HL-60/S4 treated with retinoic acid at 250 ng/mL for 4 days and 3 days (cell line): ENCODE measurements around the gene MMS19.

Experiments used
- in situ Hi-C: fragments of 300-500 bp; cut with MboI; formaldehyde crosslinking; loops from 2 replicates; pipeline ENCODE4 v1.7.0; 2022; ENCODE audit warnings: low sequenced_read_pairs

MMS19 gene, protein sequence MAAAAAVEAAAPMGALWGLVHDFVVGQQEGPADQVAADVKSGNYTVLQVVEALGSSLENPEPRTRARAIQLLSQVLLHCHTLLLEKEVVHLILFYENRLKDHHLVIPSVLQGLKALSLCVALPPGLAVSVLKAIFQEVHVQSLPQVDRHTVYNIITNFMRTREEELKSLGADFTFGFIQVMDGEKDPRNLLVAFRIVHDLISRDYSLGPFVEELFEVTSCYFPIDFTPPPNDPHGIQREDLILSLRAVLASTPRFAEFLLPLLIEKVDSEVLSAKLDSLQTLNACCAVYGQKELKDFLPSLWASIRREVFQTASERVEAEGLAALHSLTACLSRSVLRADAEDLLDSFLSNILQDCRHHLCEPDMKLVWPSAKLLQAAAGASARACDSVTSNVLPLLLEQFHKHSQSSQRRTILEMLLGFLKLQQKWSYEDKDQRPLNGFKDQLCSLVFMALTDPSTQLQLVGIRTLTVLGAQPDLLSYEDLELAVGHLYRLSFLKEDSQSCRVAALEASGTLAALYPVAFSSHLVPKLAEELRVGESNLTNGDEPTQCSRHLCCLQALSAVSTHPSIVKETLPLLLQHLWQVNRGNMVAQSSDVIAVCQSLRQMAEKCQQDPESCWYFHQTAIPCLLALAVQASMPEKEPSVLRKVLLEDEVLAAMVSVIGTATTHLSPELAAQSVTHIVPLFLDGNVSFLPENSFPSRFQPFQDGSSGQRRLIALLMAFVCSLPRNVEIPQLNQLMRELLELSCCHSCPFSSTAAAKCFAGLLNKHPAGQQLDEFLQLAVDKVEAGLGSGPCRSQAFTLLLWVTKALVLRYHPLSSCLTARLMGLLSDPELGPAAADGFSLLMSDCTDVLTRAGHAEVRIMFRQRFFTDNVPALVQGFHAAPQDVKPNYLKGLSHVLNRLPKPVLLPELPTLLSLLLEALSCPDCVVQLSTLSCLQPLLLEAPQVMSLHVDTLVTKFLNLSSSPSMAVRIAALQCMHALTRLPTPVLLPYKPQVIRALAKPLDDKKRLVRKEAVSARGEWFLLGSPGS

DNA sequence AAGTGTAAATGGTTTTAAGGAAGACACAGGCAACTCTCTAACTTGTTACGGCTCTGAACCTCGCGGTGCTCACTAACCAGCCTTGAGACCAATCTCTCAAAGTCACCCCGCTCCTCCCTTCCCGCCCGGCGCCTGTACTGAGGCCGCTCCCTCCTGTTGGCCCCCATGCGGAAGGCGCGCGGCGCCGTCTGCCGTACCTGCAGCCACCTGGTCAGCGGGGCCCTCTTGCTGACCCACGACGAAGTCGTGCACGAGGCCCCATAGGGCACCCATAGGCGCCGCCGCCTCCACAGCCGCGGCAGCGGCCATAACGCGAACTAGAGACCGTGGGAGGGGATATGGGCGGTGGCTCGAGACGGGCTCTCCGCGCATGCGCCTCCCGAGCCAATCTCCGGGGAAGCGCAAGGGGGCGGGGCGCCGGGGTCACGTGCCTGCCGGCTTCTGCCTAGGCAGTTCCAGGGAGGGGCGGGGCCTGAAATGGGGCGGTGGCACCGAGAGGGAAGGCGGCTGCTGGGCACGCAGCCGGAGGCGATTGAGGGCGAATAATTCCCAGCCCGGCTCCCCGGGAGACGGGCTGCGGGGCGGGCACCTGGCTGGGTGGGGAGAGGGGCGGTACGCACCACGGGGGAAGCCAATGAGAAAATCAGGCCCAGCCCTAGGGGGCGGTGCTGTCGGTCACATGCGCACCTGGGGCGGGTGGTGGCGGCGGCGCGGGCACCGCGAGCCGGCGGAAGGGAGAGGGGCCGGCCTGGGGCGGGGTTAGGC lies at the start of gene MMS19:
Gene MMS19, minus strand, starts transcription at position 347 of the 765 bp plus-strand sequence. Its CDS starts 38 bp downstream, at position 309.
- in situ Hi-C loops = no loop called here

DNA sequence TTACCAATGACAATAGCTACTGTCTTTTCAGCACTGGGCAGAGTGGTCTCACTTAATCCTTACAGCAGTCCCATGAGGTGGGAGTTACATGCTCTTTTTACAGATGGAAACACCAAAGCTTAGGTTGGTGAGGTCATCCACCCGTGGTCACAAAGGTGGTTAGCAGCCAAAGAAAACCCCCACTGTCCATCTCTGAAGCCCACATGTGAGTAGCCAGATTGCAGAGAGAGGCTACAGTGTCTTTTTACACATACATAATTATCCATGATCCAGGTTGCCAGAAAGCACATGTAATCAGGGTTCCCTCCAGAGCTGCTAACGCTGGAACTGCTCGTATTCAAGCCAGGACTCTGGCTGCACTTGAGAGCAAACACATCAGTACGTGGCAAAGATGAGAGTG lies 49.7 kb upstream of the MMS19 start:
- in situ Hi-C loops = no loop called here

DNA sequence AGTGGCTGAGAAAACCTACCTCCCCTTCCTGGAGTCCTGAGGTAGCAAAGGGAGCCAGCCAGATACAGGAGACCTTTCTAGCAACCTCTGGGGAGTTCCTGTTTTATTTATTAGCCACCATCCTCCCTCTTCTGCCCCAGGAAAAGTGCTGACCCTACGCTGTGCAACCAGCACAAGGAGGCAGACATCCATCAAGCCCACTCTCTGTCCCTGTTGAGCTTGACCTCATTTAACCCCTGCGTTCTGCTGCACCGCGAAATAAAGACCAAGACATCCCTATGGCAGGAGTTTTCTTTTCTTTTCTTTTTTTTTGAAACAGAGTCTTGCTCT lies 49.0 kb upstream of the MMS19 start:
- in situ Hi-C loops = no loop called here

DNA sequence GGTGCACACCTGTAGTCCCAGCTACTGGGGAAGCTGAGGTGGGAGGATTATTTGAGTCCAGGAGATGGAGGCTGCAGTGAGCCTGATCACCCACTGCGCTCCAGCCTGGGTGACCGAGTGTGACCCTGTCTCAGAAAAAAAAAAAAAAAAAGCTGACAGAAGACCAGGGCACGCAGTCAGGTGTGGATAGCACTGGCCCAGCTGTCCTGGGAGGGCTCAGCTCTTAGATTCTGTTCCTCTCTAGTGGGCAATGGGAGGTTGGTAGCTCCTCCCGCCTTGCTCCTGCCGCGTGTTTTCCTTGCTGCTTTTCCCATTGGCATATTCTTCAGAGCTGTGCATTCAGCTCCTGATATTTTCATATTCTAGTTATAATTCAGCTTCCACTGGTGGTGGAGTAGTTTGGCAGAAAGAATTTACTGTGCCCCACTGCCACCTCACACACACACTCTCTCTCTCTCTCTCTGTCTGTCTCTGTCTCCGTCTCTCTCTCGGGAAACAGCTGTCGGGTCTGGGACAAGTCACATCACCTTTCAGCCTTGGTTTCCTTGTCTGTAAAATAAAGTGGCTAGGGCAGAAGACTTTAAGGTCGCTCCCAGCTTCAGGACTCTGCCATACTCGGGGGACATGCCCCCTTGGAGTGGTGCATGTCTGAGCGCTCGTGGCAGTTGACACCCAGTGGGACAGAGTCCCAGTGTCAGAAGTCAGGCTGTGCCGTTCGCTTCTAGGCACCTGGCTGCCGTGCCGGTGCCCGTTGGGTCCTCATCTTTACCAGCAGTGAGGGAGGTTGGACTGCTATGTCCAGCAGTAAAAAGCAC lies 48.4 kb upstream of the MMS19 start:
- in situ Hi-C loops = no loop called here

DNA sequence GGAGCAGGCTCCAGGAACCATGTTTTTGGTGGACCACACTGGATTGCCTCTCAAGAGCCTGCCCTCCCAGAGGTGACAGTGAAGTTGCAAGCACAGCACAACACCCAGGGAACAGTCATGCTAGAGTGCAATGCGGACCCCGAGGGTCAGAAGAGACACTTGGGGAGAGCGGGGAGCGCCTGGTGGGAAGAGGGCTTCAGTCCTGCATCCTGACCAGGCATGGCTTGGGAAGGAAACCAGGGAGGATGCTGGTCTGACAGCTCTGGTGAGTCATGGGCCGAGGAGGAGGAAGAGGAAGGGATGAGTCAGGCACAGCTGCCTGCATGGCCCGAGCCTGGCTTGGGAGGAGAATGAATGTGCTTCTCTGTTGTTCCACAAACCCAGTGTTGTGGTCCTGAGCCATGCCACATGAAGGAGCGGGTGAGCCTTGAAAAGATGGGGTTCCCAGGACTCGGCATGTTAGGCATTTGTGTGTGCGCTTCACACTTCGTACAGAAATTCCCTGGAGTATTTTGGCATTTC lies 44.9 kb upstream of the MMS19 start:
- in situ Hi-C loops = no loop called here

DNA sequence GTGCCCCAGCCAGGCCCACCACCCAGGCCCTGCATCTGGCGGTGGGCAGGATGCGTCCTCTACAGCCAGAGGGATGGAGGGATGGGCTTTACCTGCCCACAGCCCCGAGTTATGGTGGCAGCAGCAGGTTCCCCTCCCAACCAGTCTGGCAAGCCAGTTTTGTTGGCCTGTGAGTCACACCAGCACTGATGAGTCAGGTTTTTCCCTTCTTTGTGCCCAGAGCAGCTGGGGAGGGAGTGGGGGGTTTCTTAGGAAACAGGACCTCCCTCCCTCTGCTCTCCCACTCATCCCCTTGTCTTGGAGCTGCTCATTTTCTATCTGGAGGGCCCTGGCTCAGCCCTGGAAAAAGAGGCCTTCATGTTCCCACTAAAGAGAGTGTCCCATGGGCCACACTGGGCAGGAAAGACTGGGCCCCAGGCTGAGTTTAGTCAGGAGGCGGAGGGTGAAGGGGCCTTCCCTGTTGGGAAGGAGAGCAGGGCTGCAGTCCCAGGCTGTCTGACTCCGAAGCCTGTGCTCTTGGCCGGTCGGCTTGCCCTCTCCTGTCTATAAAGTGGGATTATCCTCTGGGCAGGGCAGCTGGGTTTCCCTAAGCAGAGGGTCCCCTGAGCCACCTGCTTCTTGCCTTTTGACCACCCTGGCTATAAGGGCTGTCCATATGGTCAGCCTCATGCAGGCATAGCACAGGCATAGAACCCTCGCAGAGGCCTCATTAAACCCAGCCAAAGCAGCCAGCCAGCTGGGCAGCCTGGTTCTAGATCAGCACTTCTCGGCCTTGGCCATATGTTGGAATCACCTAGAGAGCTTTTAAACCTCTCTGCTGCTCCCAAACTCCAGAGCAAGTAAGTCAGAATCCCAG lies 44.2 kb upstream of the MMS19 start:
- in situ Hi-C loops = no loop called here

DNA sequence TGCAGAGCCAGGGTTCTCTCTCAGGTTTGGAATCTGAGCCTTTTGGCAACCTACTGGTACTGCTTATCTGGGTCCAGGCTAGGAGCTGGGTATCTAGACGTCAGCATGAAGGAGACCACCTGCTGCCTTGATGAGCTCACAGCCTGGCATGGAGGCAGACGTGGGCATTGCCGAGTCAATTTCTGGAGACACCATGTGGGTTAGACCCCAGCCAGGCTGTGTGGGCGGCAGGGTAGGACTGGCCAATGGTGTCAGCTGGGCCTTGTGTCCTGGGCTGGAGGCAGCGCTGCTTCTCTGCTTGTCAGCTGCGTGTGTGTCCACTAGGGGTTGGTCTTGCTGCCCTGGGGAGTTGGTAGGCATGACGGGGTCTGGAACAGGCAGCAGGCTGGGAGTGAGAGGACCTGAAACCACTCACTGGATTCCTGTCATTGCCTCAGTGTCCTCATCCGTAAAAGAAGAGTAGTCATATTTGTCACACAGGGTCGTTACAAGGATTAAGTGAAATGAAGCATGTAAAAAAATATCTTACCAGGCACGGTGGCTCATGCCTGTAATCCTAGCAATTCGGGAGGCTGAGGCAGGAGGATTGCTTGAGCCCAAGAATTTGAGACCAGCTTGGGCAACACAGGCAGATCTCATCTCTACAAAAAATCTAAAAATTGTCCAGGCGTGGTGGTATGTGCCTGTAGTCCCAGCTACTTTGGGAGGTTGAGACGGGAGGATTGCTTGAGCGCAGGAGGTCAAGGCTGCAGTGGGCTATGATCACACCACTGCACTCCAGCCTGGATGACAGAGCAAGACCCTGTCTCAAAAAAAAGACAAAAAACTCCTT lies 42.7 kb upstream of the MMS19 start:
- in situ Hi-C loops = no loop called here

DNA sequence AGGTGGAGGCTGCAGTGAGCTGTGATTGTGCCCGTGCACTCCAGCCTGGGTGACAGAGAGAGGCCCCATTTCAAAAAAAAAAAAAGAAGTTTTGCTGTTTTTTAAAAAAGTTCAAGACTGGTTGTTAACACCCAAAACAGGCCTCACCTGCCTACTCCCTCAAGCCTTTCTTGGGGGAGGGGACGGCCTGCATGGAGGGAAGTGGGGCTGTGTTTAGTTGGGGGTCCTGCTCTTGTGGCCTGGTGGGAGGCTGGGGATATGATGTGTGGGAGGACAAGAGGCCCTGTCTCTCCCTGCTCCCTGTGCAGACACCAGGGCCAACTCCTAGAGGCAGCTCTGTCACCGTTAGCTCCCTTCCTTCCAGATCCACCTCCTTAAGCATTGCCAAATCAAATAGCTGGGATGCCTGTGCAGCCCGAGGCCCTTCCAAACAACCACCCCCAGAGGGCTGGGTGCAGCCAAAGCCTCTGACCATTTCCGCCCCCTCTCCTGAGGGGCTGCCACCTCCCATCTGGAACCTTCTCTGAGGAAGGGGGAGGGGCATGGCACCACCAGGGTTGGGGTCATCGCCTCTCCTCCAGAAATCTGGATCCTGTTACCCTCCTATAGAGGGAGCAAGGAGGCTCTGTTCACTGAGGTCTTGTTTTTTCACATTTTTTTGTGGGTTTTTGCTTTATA lies 41.4 kb upstream of the MMS19 start:
- in situ Hi-C loops = no loop called here

DNA sequence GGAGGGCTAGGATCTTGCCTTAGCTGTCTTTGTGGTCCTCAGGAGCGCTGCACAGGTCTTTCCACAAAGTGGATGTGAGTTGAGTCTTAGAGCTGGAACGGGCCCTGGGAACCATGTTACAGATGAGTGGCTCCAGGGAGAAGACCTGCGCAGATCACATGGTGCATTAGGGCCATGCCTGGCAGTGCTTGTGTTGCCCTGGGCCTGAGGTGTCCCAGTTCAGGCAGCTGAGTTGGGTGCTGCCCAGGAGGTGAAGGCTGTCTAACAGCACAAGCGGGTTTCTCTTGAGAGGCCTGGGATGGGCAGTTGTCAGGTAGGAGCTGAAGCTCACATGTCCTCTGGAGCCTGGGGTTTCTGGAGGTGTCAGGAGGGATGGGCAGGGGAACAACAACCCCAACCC lies 40.6 kb upstream of the MMS19 start:
- in situ Hi-C loops = no loop called here

DNA sequence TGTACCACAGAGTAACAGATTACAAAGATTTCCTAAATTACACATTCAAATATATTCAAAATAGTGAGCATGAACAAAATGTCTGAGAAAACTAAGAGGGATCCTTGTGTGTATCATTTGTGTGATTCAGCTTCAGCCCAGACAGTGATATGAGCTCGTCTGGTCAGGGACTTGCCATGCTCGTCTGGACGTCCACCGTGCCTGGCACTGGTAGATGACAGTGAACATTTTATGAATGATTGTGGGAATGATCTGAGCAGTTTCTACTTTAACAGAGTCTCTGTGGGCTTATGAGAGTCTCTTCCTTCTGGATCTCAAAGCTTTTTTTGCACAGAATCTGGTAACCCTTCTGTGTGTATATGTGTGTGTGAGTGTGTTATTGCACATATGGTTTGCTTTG lies 40.2 kb upstream of the MMS19 start:
- in situ Hi-C loops = no loop called here

DNA sequence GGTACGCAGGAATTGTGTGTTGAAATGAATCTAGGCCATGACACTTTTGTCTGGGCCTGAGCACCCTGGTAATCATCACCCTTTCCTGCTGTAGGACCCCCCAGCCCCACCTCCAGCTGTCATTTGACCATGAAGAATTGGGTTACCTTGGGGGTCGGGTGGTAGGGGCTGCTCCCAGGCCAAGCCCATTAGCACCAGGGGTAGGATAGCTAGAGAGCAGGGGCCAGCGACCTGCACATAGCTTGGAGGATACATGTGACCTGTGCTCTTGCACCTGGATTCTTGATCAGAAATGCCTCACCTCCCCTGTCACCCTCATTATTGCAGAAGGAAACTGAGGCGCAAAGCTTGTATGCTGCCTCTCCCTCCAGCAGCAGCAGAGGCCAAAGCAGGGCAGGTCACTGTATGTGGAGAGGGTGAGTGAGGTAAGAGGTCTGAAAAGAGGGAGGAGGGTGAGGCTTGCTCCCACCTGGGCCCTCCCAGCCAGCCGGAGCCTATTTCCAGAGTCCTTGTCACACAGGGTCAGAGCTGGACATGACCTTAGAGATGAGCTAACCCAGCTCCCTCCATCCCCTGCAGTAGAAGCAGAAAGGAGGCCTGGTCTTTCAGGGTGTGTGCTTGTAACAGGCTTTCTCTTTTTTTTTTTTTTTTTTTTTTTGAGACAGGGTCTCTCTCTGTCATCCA lies 39.1 kb upstream of the MMS19 start:
- in situ Hi-C loops = no loop called here

DNA sequence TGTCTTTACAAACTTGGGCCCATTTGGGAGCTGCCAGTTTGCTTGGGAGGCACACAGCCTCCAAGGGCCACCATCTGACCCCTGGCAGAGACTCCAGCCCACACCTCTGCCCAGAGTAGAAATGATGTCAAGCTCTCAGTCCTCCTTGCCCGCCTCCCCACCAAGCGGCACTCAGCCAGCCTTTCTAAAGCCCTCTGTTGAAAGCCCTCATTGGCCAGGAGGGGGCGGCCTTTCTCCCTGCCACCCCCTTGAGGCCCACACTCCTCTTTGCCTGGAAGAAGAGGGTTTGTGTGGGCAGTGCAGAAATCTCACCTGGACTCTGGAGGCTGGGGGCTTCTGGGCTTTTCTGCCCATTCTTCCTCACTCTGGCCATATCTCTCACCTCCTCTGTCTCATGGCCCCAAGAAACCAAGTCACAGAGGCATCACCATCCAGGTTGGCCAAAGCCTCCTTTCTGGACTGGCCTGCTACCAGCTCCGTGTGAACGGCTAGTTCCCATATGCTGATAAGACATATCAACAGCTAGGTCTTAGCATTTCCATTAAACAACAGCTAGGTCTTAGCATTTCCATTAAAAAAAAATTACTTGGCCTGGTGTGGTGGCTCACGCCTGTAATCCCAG lies 36.6 kb upstream of the MMS19 start:
- in situ Hi-C loops = no loop called here

DNA sequence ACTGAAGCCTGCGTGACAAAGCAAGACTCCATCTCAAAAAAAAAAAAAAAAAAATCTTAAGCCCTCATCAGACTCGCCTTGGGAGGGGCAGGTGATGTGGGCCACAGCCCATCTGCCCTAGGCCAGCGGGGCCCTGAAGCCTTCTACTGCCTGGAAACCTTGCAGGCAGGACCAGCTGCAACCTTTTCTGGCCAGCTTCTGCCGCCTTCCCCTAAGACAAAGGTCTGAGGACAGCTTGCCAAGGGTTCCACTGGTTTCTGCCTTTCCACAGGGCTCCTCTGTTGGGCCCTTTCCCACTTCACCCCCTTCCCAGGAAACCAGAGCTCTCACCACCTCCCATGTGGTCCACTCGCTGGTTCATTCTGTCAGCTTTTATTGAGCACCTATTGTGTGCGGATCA lies 35.7 kb upstream of the MMS19 start:
- in situ Hi-C loops = no loop called here

DNA sequence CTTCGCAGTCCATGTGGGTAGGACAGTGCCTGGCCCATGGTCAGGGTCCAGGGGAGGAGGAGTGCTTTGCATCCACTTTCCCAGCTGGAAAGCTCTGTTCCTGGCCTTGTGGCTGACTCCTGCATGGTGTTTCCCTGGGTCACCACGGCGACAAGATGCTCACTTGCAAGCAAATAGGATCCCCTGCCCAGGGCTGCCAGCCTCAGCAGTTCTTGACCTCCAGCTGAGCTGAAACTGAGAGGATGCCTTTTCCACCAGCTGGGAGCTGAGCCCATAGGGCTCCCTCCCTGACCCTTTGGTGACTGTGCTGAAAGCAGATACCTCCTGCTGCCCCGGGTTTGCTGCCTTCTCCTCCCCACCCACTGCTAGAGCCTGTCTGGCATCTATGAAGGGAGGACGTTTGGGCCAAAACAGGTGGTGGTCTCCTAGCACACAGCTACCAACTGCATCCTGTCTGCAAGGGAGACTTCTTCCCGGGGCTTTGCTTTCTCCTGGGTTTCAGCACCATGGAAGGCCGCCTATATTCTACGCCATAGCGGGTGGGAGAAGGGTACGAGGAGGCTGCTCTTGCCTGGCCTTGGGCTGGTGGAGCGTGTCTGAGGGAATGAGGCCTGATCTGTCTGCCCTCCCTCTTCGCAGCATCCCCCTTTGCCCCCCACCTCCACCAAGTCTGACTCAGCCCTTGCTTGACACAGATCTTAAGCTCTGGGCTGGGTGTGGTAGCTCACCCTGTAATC lies 34.9 kb upstream of the MMS19 start:
- in situ Hi-C loops = no loop called here

DNA sequence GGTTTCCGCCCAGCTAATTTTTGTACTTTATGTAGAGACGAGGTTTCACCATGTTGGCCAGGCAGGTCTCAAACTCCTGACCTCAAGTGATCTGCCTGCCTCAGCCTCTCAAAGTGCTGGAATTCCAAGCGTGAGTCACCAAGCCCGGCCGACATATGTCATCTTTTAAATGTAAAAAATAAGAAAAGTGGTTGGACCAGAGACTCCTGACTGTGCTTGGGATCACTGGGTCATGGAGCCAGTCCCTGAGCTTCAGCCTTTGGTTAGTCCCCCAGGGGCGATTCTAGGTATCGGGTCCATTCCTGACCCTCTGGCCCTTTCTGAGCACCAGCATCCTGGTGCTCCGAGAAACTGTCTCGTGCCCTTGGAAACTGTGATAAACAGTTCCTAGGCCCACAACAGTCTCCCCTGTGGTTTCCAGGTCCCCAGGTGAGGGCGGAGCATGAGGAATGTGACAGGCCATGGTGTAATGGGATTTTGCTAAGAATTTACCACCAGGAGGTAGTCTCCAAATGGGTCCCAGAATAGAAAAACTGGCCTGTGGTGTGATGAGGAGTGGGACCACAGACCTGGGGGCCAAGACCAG lies 33.3 kb upstream of the MMS19 start:
- in situ Hi-C loops = no loop called here
